IMR-90 (cell line): ENCODE measurements around the gene STKLD1. TPM values are rescaled to one million over a fixed set of nuclear protein-coding genes. Genes with fewer than 3 reads are reported as not detected.

Experiments
- ATAC-seq: fragments of 200-7000 bp; cut with Tn5 transposase; 2 replicates; pipeline ENCODE4 v1.9.1; 2020; ENCODE audit warnings: low read depth, mild to moderate bottlenecking, moderate library complexity
- BruUV-seq: library from RNA; stranded (reverse); fragments of 400-500 nt; replicated peaks from 2 replicates; lab custom pipeline; 2021; lab: Mats Ljungman, UMichigan
- CTCF ChIA-PET: fragments of 300-600 bp; formaldehyde crosslinking; extraction: SDS; loops from one replicate; lab custom pipeline; 2021; ENCODE audit warnings: antibody characterized with exemption; lab: Yijun Ruan, JAX
- POLR2A ChIA-PET: fragments of 300-600 bp; sonication (Branson Sonifier 250); formaldehyde crosslinking; loops from one replicate; lab custom pipeline; 2022; ENCODE audit warnings: antibody characterized with exemption; ENCODE audit not compliant: unreplicated experiment; lab: Charles Lee
- DNase-seq: peaks from one replicate; pipeline ENCODE4 v3.0.0; 2013
- H2AFZ ChIP-seq: replicated peaks from 2 replicates; pipeline ENCODE3; 2013; ENCODE audit warnings: low read length, mild to moderate bottlenecking; ENCODE audit not compliant: poor library complexity
- H2AK5ac ChIP-seq: 2 replicates; pipeline ENCODE4 v1.6.1; 2013; ENCODE audit warnings: low read depth, low read length, inconsistent platforms
- H2AK9ac ChIP-seq: replicated peaks from 2 replicates; pipeline ENCODE3; 2013; ENCODE audit warnings: mild to moderate bottlenecking, low read depth, low read length, moderate library complexity; ENCODE audit not compliant: poor library complexity
- H2BK120ac ChIP-seq: 2 replicates; pipeline ENCODE4 v1.6.1; 2013; ENCODE audit warnings: low read depth, low read length, inconsistent platforms
- H2BK15ac ChIP-seq: 3 replicates; pipeline ENCODE4 v1.6.1; 2013; ENCODE audit warnings: low read depth, low read length, inconsistent platforms
- H2BK20ac ChIP-seq: 2 replicates; pipeline ENCODE4 v1.6.1; 2013; ENCODE audit warnings: low read depth, mild to moderate bottlenecking, inconsistent platforms, low read length, moderate library complexity
- H2BK5ac ChIP-seq: 2 replicates; pipeline ENCODE4 v1.6.1; 2013; ENCODE audit warnings: mild to moderate bottlenecking, low read depth, low read length, inconsistent platforms; ENCODE audit not compliant: poor library complexity, severe bottlenecking
- H3K14ac ChIP-seq: replicated peaks from 2 replicates; pipeline ENCODE4 v1.6.1; 2013; ENCODE audit warnings: low read depth, low read length, inconsistent platforms
- H3K18ac ChIP-seq: 2 replicates; pipeline ENCODE4 v1.6.1; 2013; ENCODE audit warnings: low read depth, low read length, control low read depth
- H3K23ac ChIP-seq: 2 replicates; pipeline ENCODE4 v1.6.1; 2013; ENCODE audit warnings: low read depth, low read length, inconsistent platforms
- H3K27ac ChIP-seq: 2 replicates; pipeline ENCODE4 v1.5.1; 2013; ENCODE audit warnings: mild to moderate bottlenecking, control low read depth, low read length; ENCODE audit not compliant: insufficient read depth
- H3K27me3 ChIP-seq: 2 replicates; pipeline ENCODE4 v1.6.1; 2013; ENCODE audit warnings: low read length; ENCODE audit not compliant: control insufficient read depth, insufficient read depth
- H3K36me3 ChIP-seq: 2 replicates; pipeline ENCODE4 v1.6.1; 2013; ENCODE audit warnings: low read length, mixed read lengths; ENCODE audit not compliant: control insufficient read depth, insufficient read depth
- H3K4ac ChIP-seq: 2 replicates; pipeline ENCODE4 v1.6.1; 2013; ENCODE audit warnings: low read depth, low read length, inconsistent platforms
- H3K4me1 ChIP-seq: 2 replicates; pipeline ENCODE4 v1.6.1; 2013; ENCODE audit warnings: low read length, mixed read lengths; ENCODE audit not compliant: control insufficient read depth, insufficient read depth
- H3K4me2 ChIP-seq: 2 replicates; pipeline ENCODE4 v1.6.1; 2013; ENCODE audit warnings: low read depth, mild to moderate bottlenecking, control low read depth, low read length, moderate library complexity
- H3K4me3 ChIP-seq: 2 replicates; pipeline ENCODE4 v1.5.1; 2013; ENCODE audit warnings: low read depth, mild to moderate bottlenecking, control low read depth, low read length, moderate library complexity; ENCODE audit not compliant: insufficient read depth
- H3K56ac ChIP-seq: 2 replicates; pipeline ENCODE4 v1.6.1; 2013; ENCODE audit warnings: low read length, inconsistent platforms; ENCODE audit not compliant: insufficient read depth; ENCODE audit errors: extremely low read depth
- H3K79me1 ChIP-seq, 2 experiments: 2 replicates each; pipeline ENCODE4 v1.6.1; 2013; ENCODE audit warnings: low read length in 2 of 2, inconsistent platforms in 1 of 2, low read depth in 1 of 2
- H3K9ac ChIP-seq: 2 replicates; pipeline ENCODE4 v1.6.1; 2013; ENCODE audit warnings: low read depth, low read length, control low read depth
- H3K9me1 ChIP-seq: 2 replicates; pipeline ENCODE4 v1.6.1; 2013; ENCODE audit warnings: low read length, inconsistent platforms; ENCODE audit not compliant: insufficient read depth
- H3K9me3 ChIP-seq: 2 replicates; pipeline ENCODE4 v1.6.1; 2013; ENCODE audit warnings: low read length; ENCODE audit not compliant: control insufficient read depth, insufficient read depth
- H4K20me1 ChIP-seq: 2 replicates; pipeline ENCODE4 v1.6.1; 2013; ENCODE audit warnings: low read length, inconsistent platforms; ENCODE audit not compliant: insufficient read depth
- H4K5ac ChIP-seq: 2 replicates; pipeline ENCODE4 v1.6.1; 2013; ENCODE audit warnings: mild to moderate bottlenecking, low read depth, low read length, control low read depth
- H4K8ac ChIP-seq, 2 experiments: 2 replicates each; pipeline ENCODE4 v1.6.1; 2013; ENCODE audit warnings: low read depth in 2 of 2, low read length in 2 of 2, control low read depth in 1 of 2, inconsistent platforms in 1 of 2
- H4K91ac ChIP-seq: 2 replicates; pipeline ENCODE4 v1.6.1; 2013; ENCODE audit warnings: low read depth, low read length, inconsistent platforms; ENCODE audit not compliant: insufficient read depth
- BHLHE40 ChIP-seq: fragments of 150-350 bp; IDR thresholded peaks from 2 replicates; pipeline ENCODE4 v1.6.1; 2016; ENCODE audit warnings: mild to moderate bottlenecking, low read depth, low read length
- CEBPB ChIP-seq: IDR thresholded peaks from 2 replicates; pipeline ENCODE4 v1.6.1; 2012; ENCODE audit warnings: low read depth, low read length, improper control_type of control experiment
- CHD1 ChIP-seq: IDR thresholded peaks from 2 replicates; pipeline ENCODE4 v1.6.1; 2012; ENCODE audit warnings: low read depth, low read length, improper control_type of control experiment
- CTCF ChIP-seq: conservative IDR thresholded peaks from 2 replicates; pipeline ENCODE4 v1.5.1; 2012; ENCODE audit warnings: mild to moderate bottlenecking, low read depth, low read length, improper control_type of control experiment
- ELK1 ChIP-seq: fragments of 150-350 bp; IDR thresholded peaks from 2 replicates; pipeline ENCODE4 v1.6.1; 2016; ENCODE audit warnings: low read depth, mild to moderate bottlenecking, low read length, moderate library complexity, borderline replicate concordance
- FOS ChIP-seq: fragments of 150-350 bp; IDR thresholded peaks from 2 replicates; pipeline ENCODE4 v1.6.1; 2016; ENCODE audit warnings: low read depth, low read length
- MAFK ChIP-seq: IDR thresholded peaks from 2 replicates; pipeline ENCODE4 v1.6.1; 2012; ENCODE audit warnings: low read depth, low read length, improper control_type of control experiment
- MAZ ChIP-seq: IDR thresholded peaks from 2 replicates; pipeline ENCODE4 v1.6.1; 2012; ENCODE audit warnings: low read depth, mild to moderate bottlenecking, low read length, improper control_type of control experiment, moderate library complexity, borderline replicate concordance
- MXI1 ChIP-seq: IDR thresholded peaks from 2 replicates; pipeline ENCODE4 v1.6.1; 2012; ENCODE audit warnings: low read depth, mild to moderate bottlenecking, low read length, moderate library complexity, borderline replicate concordance
- POLR2A ChIP-seq: IDR thresholded peaks from 2 replicates; pipeline ENCODE4 v1.6.1; 2012; ENCODE audit warnings: mild to moderate bottlenecking, low read depth, low read length
- RAD21 ChIP-seq: IDR thresholded peaks from 2 replicates; pipeline ENCODE4 v1.6.1; 2012; ENCODE audit warnings: low read length, improper control_type of control experiment
- RCOR1 ChIP-seq: IDR thresholded peaks from 2 replicates; pipeline ENCODE4 v1.6.1; 2012; ENCODE audit warnings: mild to moderate bottlenecking, low read length, improper control_type of control experiment; ENCODE audit not compliant: insufficient replicate concordance
- RFX5 ChIP-seq: IDR thresholded peaks from 2 replicates; pipeline ENCODE4 v1.8.0; 2012; ENCODE audit warnings: low read depth, mild to moderate bottlenecking, low read length, moderate library complexity
- SMC3 ChIP-seq: fragments of 150-350 bp; IDR thresholded peaks from 2 replicates; pipeline ENCODE4 v1.6.1; 2016; ENCODE audit warnings: low read depth, mild to moderate bottlenecking, antibody characterized with exemption, low read length, moderate library complexity
- USF2 ChIP-seq: fragments of 150-350 bp; IDR thresholded peaks from 2 replicates; pipeline ENCODE4 v1.6.1; 2017; ENCODE audit warnings: mild to moderate bottlenecking, antibody characterized with exemption, low read length, low read depth
- WGBS, 2 experiments: methylation state at CpG; one replicate each; pipeline versions ENCODE4 v1.1.5 to v1.1.7; 2013; ENCODE audit warnings: missing lambda C conversion rate in 2 of 2; ENCODE audit not compliant: insufficient read length in 1 of 2; ENCODE audit errors: extremely low coverage in 2 of 2; 5-methylcytosine and 5-hydroxymethylcytosine counted together
- dilution Hi-C: fragments of 300-500 bp; cut with HindIII; formaldehyde crosslinking; loops from one replicate; pipeline ENCODE4 v1.14.3; 2018; ENCODE audit warnings: low sequenced_read_pairs; ENCODE audit not compliant: unreplicated experiment
- in situ Hi-C: fragments of 300-500 bp; cut with MboI; formaldehyde crosslinking; loops from 3 replicates; pipeline ENCODE4 v1.14.3; 2019; ENCODE audit warnings: low sequenced_read_pairs, inconsistent platforms, mixed read lengths
- intact Hi-C: fragments of 100-400 bp; cut with micrococcal nuclease; formaldehyde crosslinking; loops from 2 replicates; pipeline ENCODE4 v1.10.0; 2022
- polyA plus RNA-seq, 3 experiments: library from polyadenylated mRNA; depleted of rRNA; stranded (reverse); fragments of >200 nt; gene quantifications; 2 replicates each; pipeline ENCODE4 v1.2.3, GENCODE V29; 2012; ENCODE audit warnings: low replicate concordance in 1 of 3
- total RNA-seq: library from RNA; depleted of rRNA; stranded (reverse); fragments of >200 nt; gene quantifications from 2 replicates; pipeline ENCODE4 v1.2.3, GENCODE V29; 2012

Gene STKLD1
- total and polyA plus RNA-seq, 2 of the 4 experiments (the other 2 are of a cell fraction), result 0.54 to 0.65 TPM

- Histone ChIP-seq H3K27me3 (no peaks in the 10 kb centered on the region), H2AFZ (no peak overlapping the region), H3K4ac (no peak overlapping the region), H3K4me3 (no peak overlapping the region), H3K14ac (no peak overlapping the region), H3K4me2 (no peak overlapping the region), H2BK5ac (no peak overlapping the region), H2AK5ac (no peak overlapping the region), H3K9ac (no peak overlapping the region), H2BK120ac (no peak overlapping the region), H4K5ac (no peak overlapping the region), H4K91ac (no peak overlapping the region), H4K8ac (no peak overlapping the region), H3K79me1 (peaks cover 28 to 80% of the 10 kb centered on the region in 2 experiments), H4K20me1 (peaks cover 96% of the 10 kb centered on the region), H3K18ac (no peak overlapping the region), H2BK15ac (no peak overlapping the region), H3K36me3 (peaks cover 86% of the 10 kb centered on the region), H3K27ac (no peak overlapping the region), H3K4me1 (peaks cover 11% of the 10 kb centered on the region), H2AK9ac (no peak overlapping the region), H3K9me1 (peaks cover 30% of the 10 kb centered on the region), H3K9me3 (no peaks in the 10 kb centered on the region), H3K23ac (no peak overlapping the region), H2BK20ac (no peak overlapping the region), H3K56ac (no peak overlapping the region)
- in situ Hi-C loops, result no loop called here
- intact Hi-C loops, result no loop called here
- CTCF ChIA-PET, result no interaction called here
- no peak for ATAC-seq
- 96% methylated on average over 13 of the region's 22 CpGs; no CpG with 5 or more reads in 1 of the 2 experiments for WGBS, 2 experiments
- no TSS peak for BruUV-seq
- dilution Hi-C loops, result no loop called here
- no peak for DNase-seq
- TF ChIP-seq CHD1 (no peak), MXI1 (no peak), SMC3 (no peak), FOS (no peak), USF2 (no peak), RCOR1 (no peak), BHLHE40 (no peak), RFX5 (no peak), CTCF (no peak), ELK1 (no peak), RAD21 (no peak), MAZ (no peak), CEBPB (no peak), POLR2A (no peak), MAFK (no peak)
- POLR2A ChIA-PET, result no interaction called here
These were observed 8.9 kb upstream of the STKLD1 start for GRCh38 chr9:133367221-133367620.
